IMR-90 (cell line): ENCODE data around the gene RNF186. TPM values are rescaled to one million over a fixed set of nuclear protein-coding genes. Genes with fewer than 3 reads are reported as not detected.

Source experiments
- ATAC-seq: fragments of 200-7000 bp; cut with Tn5 transposase; 2 replicates; pipeline ENCODE4 v1.9.1; 2020; ENCODE audit warnings: low read depth, mild to moderate bottlenecking, moderate library complexity
- BruUV-seq: library from RNA; stranded (reverse); fragments of 400-500 nt; replicated peaks from 2 replicates; lab custom pipeline; 2021; lab: Mats Ljungman, UMichigan
- CTCF ChIA-PET: fragments of 300-600 bp; formaldehyde crosslinking; extraction: SDS; loops from one replicate; lab custom pipeline; 2021; ENCODE audit warnings: antibody characterized with exemption; lab: Yijun Ruan, JAX
- POLR2A ChIA-PET: fragments of 300-600 bp; sonication (Branson Sonifier 250); formaldehyde crosslinking; loops from one replicate; lab custom pipeline; 2022; ENCODE audit warnings: antibody characterized with exemption; ENCODE audit not compliant: unreplicated experiment; lab: Charles Lee
- DNase-seq: peaks from one replicate; pipeline ENCODE4 v3.0.0; 2013
- H2AFZ ChIP-seq: replicated peaks from 2 replicates; pipeline ENCODE3; 2013; ENCODE audit warnings: low read length, mild to moderate bottlenecking; ENCODE audit not compliant: poor library complexity
- H2AK5ac ChIP-seq: 2 replicates; pipeline ENCODE4 v1.6.1; 2013; ENCODE audit warnings: low read depth, low read length, inconsistent platforms
- H2AK9ac ChIP-seq: replicated peaks from 2 replicates; pipeline ENCODE3; 2013; ENCODE audit warnings: mild to moderate bottlenecking, low read depth, low read length, moderate library complexity; ENCODE audit not compliant: poor library complexity
- H2BK120ac ChIP-seq: 2 replicates; pipeline ENCODE4 v1.6.1; 2013; ENCODE audit warnings: low read depth, low read length, inconsistent platforms
- H2BK15ac ChIP-seq: 3 replicates; pipeline ENCODE4 v1.6.1; 2013; ENCODE audit warnings: low read depth, low read length, inconsistent platforms
- H2BK20ac ChIP-seq: 2 replicates; pipeline ENCODE4 v1.6.1; 2013; ENCODE audit warnings: low read depth, mild to moderate bottlenecking, inconsistent platforms, low read length, moderate library complexity
- H2BK5ac ChIP-seq: 2 replicates; pipeline ENCODE4 v1.6.1; 2013; ENCODE audit warnings: mild to moderate bottlenecking, low read depth, low read length, inconsistent platforms; ENCODE audit not compliant: poor library complexity, severe bottlenecking
- H3K14ac ChIP-seq: replicated peaks from 2 replicates; pipeline ENCODE4 v1.6.1; 2013; ENCODE audit warnings: low read depth, low read length, inconsistent platforms
- H3K18ac ChIP-seq: 2 replicates; pipeline ENCODE4 v1.6.1; 2013; ENCODE audit warnings: low read depth, low read length, control low read depth
- H3K23ac ChIP-seq: 2 replicates; pipeline ENCODE4 v1.6.1; 2013; ENCODE audit warnings: low read depth, low read length, inconsistent platforms
- H3K27ac ChIP-seq: 2 replicates; pipeline ENCODE4 v1.5.1; 2013; ENCODE audit warnings: mild to moderate bottlenecking, control low read depth, low read length; ENCODE audit not compliant: insufficient read depth
- H3K27me3 ChIP-seq: 2 replicates; pipeline ENCODE4 v1.6.1; 2013; ENCODE audit warnings: low read length; ENCODE audit not compliant: control insufficient read depth, insufficient read depth
- H3K36me3 ChIP-seq: 2 replicates; pipeline ENCODE4 v1.6.1; 2013; ENCODE audit warnings: low read length, mixed read lengths; ENCODE audit not compliant: control insufficient read depth, insufficient read depth
- H3K4ac ChIP-seq: 2 replicates; pipeline ENCODE4 v1.6.1; 2013; ENCODE audit warnings: low read depth, low read length, inconsistent platforms
- H3K4me1 ChIP-seq: 2 replicates; pipeline ENCODE4 v1.6.1; 2013; ENCODE audit warnings: low read length, mixed read lengths; ENCODE audit not compliant: control insufficient read depth, insufficient read depth
- H3K4me2 ChIP-seq: 2 replicates; pipeline ENCODE4 v1.6.1; 2013; ENCODE audit warnings: low read depth, mild to moderate bottlenecking, control low read depth, low read length, moderate library complexity
- H3K4me3 ChIP-seq: 2 replicates; pipeline ENCODE4 v1.5.1; 2013; ENCODE audit warnings: low read depth, mild to moderate bottlenecking, control low read depth, low read length, moderate library complexity; ENCODE audit not compliant: insufficient read depth
- H3K56ac ChIP-seq: 2 replicates; pipeline ENCODE4 v1.6.1; 2013; ENCODE audit warnings: low read length, inconsistent platforms; ENCODE audit not compliant: insufficient read depth; ENCODE audit errors: extremely low read depth
- H3K79me1 ChIP-seq, 2 experiments: 2 replicates each; pipeline ENCODE4 v1.6.1; 2013; ENCODE audit warnings: low read length in 2 of 2, inconsistent platforms in 1 of 2, low read depth in 1 of 2
- H3K9ac ChIP-seq: 2 replicates; pipeline ENCODE4 v1.6.1; 2013; ENCODE audit warnings: low read depth, low read length, control low read depth
- H3K9me1 ChIP-seq: 2 replicates; pipeline ENCODE4 v1.6.1; 2013; ENCODE audit warnings: low read length, inconsistent platforms; ENCODE audit not compliant: insufficient read depth
- H3K9me3 ChIP-seq: 2 replicates; pipeline ENCODE4 v1.6.1; 2013; ENCODE audit warnings: low read length; ENCODE audit not compliant: control insufficient read depth, insufficient read depth
- H4K20me1 ChIP-seq: 2 replicates; pipeline ENCODE4 v1.6.1; 2013; ENCODE audit warnings: low read length, inconsistent platforms; ENCODE audit not compliant: insufficient read depth
- H4K5ac ChIP-seq: 2 replicates; pipeline ENCODE4 v1.6.1; 2013; ENCODE audit warnings: mild to moderate bottlenecking, low read depth, low read length, control low read depth
- H4K8ac ChIP-seq, 2 experiments: 2 replicates each; pipeline ENCODE4 v1.6.1; 2013; ENCODE audit warnings: low read depth in 2 of 2, low read length in 2 of 2, control low read depth in 1 of 2, inconsistent platforms in 1 of 2
- H4K91ac ChIP-seq: 2 replicates; pipeline ENCODE4 v1.6.1; 2013; ENCODE audit warnings: low read depth, low read length, inconsistent platforms; ENCODE audit not compliant: insufficient read depth
- CEBPB ChIP-seq: IDR thresholded peaks from 2 replicates; pipeline ENCODE4 v1.6.1; 2012; ENCODE audit warnings: low read depth, low read length, improper control_type of control experiment
- ELK1 ChIP-seq: fragments of 150-350 bp; IDR thresholded peaks from 2 replicates; pipeline ENCODE4 v1.6.1; 2016; ENCODE audit warnings: low read depth, mild to moderate bottlenecking, low read length, moderate library complexity, borderline replicate concordance
- MAFK ChIP-seq: IDR thresholded peaks from 2 replicates; pipeline ENCODE4 v1.6.1; 2012; ENCODE audit warnings: low read depth, low read length, improper control_type of control experiment
- MAZ ChIP-seq: IDR thresholded peaks from 2 replicates; pipeline ENCODE4 v1.6.1; 2012; ENCODE audit warnings: low read depth, mild to moderate bottlenecking, low read length, improper control_type of control experiment, moderate library complexity, borderline replicate concordance
- MXI1 ChIP-seq: IDR thresholded peaks from 2 replicates; pipeline ENCODE4 v1.6.1; 2012; ENCODE audit warnings: low read depth, mild to moderate bottlenecking, low read length, moderate library complexity, borderline replicate concordance
- NFE2L2 ChIP-seq: fragments of 150-350 bp; IDR thresholded peaks from 2 replicates; pipeline ENCODE4 v1.6.1; 2016; ENCODE audit warnings: low read depth, mild to moderate bottlenecking, low read length
- POLR2A ChIP-seq: IDR thresholded peaks from 2 replicates; pipeline ENCODE4 v1.6.1; 2012; ENCODE audit warnings: mild to moderate bottlenecking, low read depth, low read length
- RAD21 ChIP-seq: IDR thresholded peaks from 2 replicates; pipeline ENCODE4 v1.6.1; 2012; ENCODE audit warnings: low read length, improper control_type of control experiment
- RCOR1 ChIP-seq: IDR thresholded peaks from 2 replicates; pipeline ENCODE4 v1.6.1; 2012; ENCODE audit warnings: mild to moderate bottlenecking, low read length, improper control_type of control experiment; ENCODE audit not compliant: insufficient replicate concordance
- RFX5 ChIP-seq: IDR thresholded peaks from 2 replicates; pipeline ENCODE4 v1.8.0; 2012; ENCODE audit warnings: low read depth, mild to moderate bottlenecking, low read length, moderate library complexity
- SMC3 ChIP-seq: fragments of 150-350 bp; IDR thresholded peaks from 2 replicates; pipeline ENCODE4 v1.6.1; 2016; ENCODE audit warnings: low read depth, mild to moderate bottlenecking, antibody characterized with exemption, low read length, moderate library complexity
- USF2 ChIP-seq: fragments of 150-350 bp; IDR thresholded peaks from 2 replicates; pipeline ENCODE4 v1.6.1; 2017; ENCODE audit warnings: mild to moderate bottlenecking, antibody characterized with exemption, low read length, low read depth
- WGBS, 2 experiments: methylation state at CpG; one replicate each; pipeline versions ENCODE4 v1.1.5 to v1.1.7; 2013; ENCODE audit warnings: missing lambda C conversion rate in 2 of 2; ENCODE audit not compliant: insufficient read length in 1 of 2; ENCODE audit errors: extremely low coverage in 2 of 2; 5-methylcytosine and 5-hydroxymethylcytosine counted together
- dilution Hi-C: fragments of 300-500 bp; cut with HindIII; formaldehyde crosslinking; loops from one replicate; pipeline ENCODE4 v1.14.3; 2018; ENCODE audit warnings: low sequenced_read_pairs; ENCODE audit not compliant: unreplicated experiment
- in situ Hi-C: fragments of 300-500 bp; cut with MboI; formaldehyde crosslinking; loops from 3 replicates; pipeline ENCODE4 v1.14.3; 2019; ENCODE audit warnings: low sequenced_read_pairs, inconsistent platforms, mixed read lengths
- intact Hi-C: fragments of 100-400 bp; cut with micrococcal nuclease; formaldehyde crosslinking; loops from 2 replicates; pipeline ENCODE4 v1.10.0; 2022
- polyA plus RNA-seq, 3 experiments: library from polyadenylated mRNA; depleted of rRNA; stranded (reverse); fragments of >200 nt; gene quantifications; 2 replicates each; pipeline ENCODE4 v1.2.3, GENCODE V29; 2012; ENCODE audit warnings: low replicate concordance in 1 of 3
- total RNA-seq: library from RNA; depleted of rRNA; stranded (reverse); fragments of >200 nt; gene quantifications from 2 replicates; pipeline ENCODE4 v1.2.3, GENCODE V29; 2012

The RNF186 gene
- total and polyA plus RNA-seq, 2 of the 4 experiments (the other 2 are of a cell fraction): not detected

DNA sequence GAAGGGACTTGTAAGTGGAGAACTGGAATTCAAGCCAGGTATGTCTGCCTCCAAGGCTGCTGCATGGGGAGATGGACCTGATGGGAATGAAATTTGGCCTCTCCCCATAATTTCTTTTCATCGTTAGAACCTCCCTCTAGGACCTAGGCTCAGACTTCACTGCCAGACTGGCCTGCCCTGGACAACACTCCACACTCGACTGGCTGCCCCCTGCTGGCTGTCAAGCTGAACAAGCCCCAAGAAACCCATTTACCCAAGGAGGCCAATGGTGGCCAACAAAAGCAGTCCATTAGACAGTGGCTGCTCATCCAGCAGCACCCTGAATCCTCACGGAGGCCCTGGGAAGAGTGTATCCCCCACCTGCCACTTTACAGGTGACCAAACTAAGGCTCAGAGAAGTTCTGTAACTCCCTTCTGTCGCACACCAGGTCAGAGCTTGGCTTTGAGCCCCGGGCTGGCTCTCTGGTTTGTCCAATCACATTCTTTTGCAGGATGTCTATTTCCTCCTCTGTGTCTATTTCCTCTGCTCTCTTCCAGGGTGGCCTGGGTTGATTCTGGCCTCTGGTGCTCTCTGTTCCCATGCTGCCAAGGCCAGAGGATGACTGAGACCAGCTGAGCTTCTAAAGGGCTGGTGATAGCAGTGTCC lies 3.8 kb downstream of the RNF186 start (continued):
- no peak for TF ChIP-seq RCOR1

GRCh38 chr1:19809044-19809750 lies 5.9 kb downstream of the RNF186 start:
- Histone ChIP-seq H2BK20ac (no peak overlapping the region), H2BK5ac (no peak overlapping the region), H3K18ac (no peak overlapping the region), H3K4me2 (no peak overlapping the region), H4K8ac (no peak overlapping the region), H3K9ac (no peak overlapping the region), H2BK15ac (no peak overlapping the region), H3K4me3 (no peak overlapping the region), H3K56ac (no peak overlapping the region), H4K5ac (no peak overlapping the region), H3K27ac (no peak overlapping the region), H3K9me3 (no peaks in the 10 kb centered on the region), H3K79me1 (no peaks in the 10 kb centered on the region), H3K27me3 (peaks cover 10% of the 10 kb centered on the region), H3K36me3 (no peaks in the 10 kb centered on the region), H4K20me1 (0 out of 2 replicates have a peak, but pooled peaks cover 3% of the 10 kb centered on the region), H3K4ac (no peak overlapping the region), H4K91ac (no peak overlapping the region), H3K9me1 (no peaks in the 10 kb centered on the region), H3K14ac (no peak overlapping the region), H3K4me1 (no peaks in the 10 kb centered on the region), H2AFZ (no peak overlapping the region), H2AK5ac (no peak overlapping the region), H3K23ac (no peak overlapping the region), H2BK120ac (no peak overlapping the region), H2AK9ac (no peak overlapping the region)
- no peak for DNase-seq
- no TSS peak for BruUV-seq
- intact Hi-C loops (no loop called here), dilution Hi-C loops (no loop called here), in situ Hi-C loops (no loop called here)
- ATAC-seq: no peak
- ChIA-PET POLR2A (no interaction called here), CTCF (interaction anchor here (1.2 kb wide), 1 partner anchor 86 kb away, joined by 3 read pairs; no protein-coding TSS in a partner anchor)
- 85% methylated on average over 5 of the region's 13 CpGs; no CpG with 5 or more reads in 1 of the 2 experiments for WGBS, 2 experiments
- TF ChIP-seq RFX5 (no peak), RAD21 (no peak), RCOR1 (no peak), MAFK (no peak), CEBPB (no peak), POLR2A (no peak), SMC3 (no peak), MXI1 (no peak), NFE2L2 (no peak), MAZ (no peak), ELK1 (no peak), USF2 (no peak)
